ENCODE measurements around the gene ANKRD13B. TPM values are rescaled to one million over a fixed set of nuclear protein-coding genes. Genes with fewer than 3 reads are reported as not detected.
A peak's percentile ranks its signal among the peaks of the same experiment; 100 is the strongest.

The ANKRD13B gene
- total RNA-seq, 1 donor from 2014 or later: 7.9 TPM

- no peaks in the 10 kb centered on the region for H3K27me3 ChIP-seq
- peak; percentile 31 to 93 for TF ChIP-seq POLR2AphosphoS5 (IDR thresholded peaks at IDR 0.05; ENCODE audit: insufficient read depth in 1 of 2, low read depth in 1 of 2)
- TF ChIP-seq, protein P1, sequence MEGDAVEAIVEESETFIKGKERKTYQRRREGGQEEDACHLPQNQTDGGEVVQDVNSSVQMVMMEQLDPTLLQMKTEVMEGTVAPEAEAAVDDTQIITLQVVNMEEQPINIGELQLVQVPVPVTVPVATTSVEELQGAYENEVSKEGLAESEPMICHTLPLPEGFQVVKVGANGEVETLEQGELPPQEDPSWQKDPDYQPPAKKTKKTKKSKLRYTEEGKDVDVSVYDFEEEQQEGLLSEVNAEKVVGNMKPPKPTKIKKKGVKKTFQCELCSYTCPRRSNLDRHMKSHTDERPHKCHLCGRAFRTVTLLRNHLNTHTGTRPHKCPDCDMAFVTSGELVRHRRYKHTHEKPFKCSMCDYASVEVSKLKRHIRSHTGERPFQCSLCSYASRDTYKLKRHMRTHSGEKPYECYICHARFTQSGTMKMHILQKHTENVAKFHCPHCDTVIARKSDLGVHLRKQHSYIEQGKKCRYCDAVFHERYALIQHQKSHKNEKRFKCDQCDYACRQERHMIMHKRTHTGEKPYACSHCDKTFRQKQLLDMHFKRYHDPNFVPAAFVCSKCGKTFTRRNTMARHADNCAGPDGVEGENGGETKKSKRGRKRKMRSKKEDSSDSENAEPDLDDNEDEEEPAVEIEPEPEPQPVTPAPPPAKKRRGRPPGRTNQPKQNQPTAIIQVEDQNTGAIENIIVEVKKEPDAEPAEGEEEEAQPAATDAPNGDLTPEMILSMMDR (IDR thresholded peaks at IDR 0.05): no peak
- TF ChIP-seq POLR2A (IDR thresholded peaks at IDR 0.05): peak in 1 of 2 donors; percentile 80
- intact Hi-C loops (cut with DNase I): no loop called here
- no peaks in the 10 kb centered on the region for H3K9me3 ChIP-seq
- peaks cover 54% of the 10 kb centered on the region for H3K4me1 ChIP-seq
- peak within 1 kb of the TSS; percentile 91 for H3K27ac ChIP-seq
- peak; percentile 91 to 95 for DNase-seq (ENCODE audit: extremely low spot score in 2 of 2)
- peaks cover 0 to under 1% of the 10 kb centered on the region in 2 donors for H3K36me3 ChIP-seq
- peak within 1 kb of the TSS; percentile 71 to 83 for H3K4me3 ChIP-seq
Measured at GRCh38 chr17:29568331-29569244, 24.3 kb upstream of the ANKRD13B start, which contains the start of gene TP53I13. Gene TP53I13 (plus strand): TSS chr17:29568701. CDS start chr17:29568759, 58 bp downstream.

DNA sequence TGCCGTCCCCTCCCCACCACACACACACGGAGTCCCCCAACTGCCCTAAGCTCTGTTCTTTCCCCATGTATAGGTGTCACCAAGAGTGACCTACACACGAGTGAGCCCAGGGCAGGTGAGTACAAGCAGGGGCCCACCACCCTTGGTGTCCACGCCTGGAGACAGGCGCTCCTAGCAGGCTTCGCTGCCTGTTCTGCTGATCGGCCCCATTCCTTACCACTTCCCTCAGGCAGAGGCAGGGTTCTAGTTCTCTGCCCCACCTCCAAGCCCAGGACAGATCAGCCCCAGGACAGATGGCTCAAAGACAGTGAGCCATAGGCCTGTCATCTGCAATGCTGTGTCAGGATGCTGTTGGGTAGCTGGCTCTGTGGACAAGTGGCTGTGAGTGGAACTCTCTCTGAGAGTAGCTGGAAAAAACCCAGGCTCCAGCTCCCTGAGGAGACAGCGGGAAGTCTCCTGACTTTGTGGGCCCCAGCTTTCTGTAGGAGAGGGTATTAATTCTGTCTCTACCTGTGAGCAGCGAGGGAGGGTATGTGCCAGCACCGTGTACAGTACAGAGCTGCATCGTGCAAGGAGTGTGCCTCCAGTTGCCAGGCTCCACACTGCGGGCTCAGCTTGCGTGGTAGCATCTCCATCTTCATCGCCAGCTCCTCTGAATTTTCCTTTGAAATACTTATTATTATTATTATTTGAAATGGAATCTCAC lies 23.5 kb upstream of the ANKRD13B start:
- DNase-seq (ENCODE audit: extremely low spot score in 2 of 2): no peak
- H3K4me3 ChIP-seq: peak overlapping the region; percentile 71 to 83
- H3K9me3 ChIP-seq: no peaks in the 10 kb centered on the region
- H3K27ac ChIP-seq: peak overlapping the region; percentile 91
- H3K36me3 ChIP-seq: peaks cover 0 to 9% of the 10 kb centered on the region in 2 donors
- H3K27me3 ChIP-seq: no peaks in the 10 kb centered on the region
- intact Hi-C loops (cut with DNase I): no loop called here
- H3K4me1 ChIP-seq: peaks cover 54% of the 10 kb centered on the region
- TF ChIP-seq, protein P1 (IDR thresholded peaks at IDR 0.05): no peak
- no peak for TF ChIP-seq POLR2A (IDR thresholded peaks at IDR 0.05)
- no peak for TF ChIP-seq POLR2AphosphoS5 (IDR thresholded peaks at IDR 0.05; ENCODE audit: insufficient read depth in 1 of 2, low read depth in 1 of 2)

DNA sequence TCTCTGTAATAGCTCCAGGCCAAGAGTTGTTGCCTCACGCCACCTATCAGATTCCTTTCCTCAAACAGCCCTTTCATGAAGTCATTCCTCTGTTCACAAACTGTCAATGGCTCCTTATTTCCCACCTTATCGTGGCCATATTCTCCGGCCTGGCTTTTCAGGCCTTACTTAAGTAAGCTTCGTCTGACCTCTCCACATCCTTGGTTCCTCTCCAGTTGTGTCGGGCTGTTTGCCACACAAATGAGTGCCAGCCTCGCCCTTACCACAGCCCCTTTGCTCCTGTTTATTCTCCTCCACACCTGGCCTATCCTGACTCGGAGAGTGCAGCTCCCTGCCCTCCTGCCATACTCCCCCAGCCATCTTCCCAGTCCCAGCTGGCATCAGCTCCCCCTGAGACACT lies 22.4 kb upstream of the ANKRD13B start:
- peaks cover 0 to 20% of the 10 kb centered on the region in 2 donors for H3K36me3 ChIP-seq
- intact Hi-C loops (cut with DNase I): no loop called here
- H3K9me3 ChIP-seq: no peaks in the 10 kb centered on the region
- TF ChIP-seq, protein P1 (IDR thresholded peaks at IDR 0.05): no peak
- TF ChIP-seq POLR2A (IDR thresholded peaks at IDR 0.05) (no peak), POLR2AphosphoS5 (IDR thresholded peaks at IDR 0.05; ENCODE audit: insufficient read depth in 1 of 2, low read depth in 1 of 2) (no peak)
- H3K4me1 ChIP-seq: peaks cover 51% of the 10 kb centered on the region
- DNase-seq (ENCODE audit: extremely low spot score in 2 of 2): no peak
- H3K4me3 ChIP-seq: no peak overlapping the region
- H3K27me3 ChIP-seq: no peaks in the 10 kb centered on the region
- no peak overlapping the region for H3K27ac ChIP-seq

DNA sequence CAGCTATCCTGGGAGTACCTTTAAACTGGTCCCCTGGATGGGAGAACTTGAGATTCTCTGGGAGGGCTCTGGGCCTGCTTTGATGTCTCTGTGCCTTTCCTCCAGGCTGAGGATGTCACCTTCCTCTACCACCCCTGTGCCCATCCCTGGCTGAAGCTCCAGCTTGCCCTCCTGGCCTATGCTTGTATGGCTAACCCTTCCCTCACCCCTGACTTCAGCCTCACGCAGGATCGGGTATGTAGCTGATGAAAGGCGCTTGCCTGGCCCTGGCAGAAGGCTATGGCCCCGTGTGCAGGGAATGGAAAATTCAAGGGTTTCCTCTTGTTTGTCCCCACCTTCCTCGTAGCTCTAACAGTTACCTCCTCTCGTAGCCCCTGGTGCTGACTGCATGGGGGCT lies 21.4 kb upstream of the ANKRD13B start:
- peaks cover 43% of the 10 kb centered on the region for H3K4me1 ChIP-seq
- intact Hi-C loops (cut with DNase I): no loop called here
- TF ChIP-seq POLR2A (IDR thresholded peaks at IDR 0.05) (no peak), POLR2AphosphoS5 (IDR thresholded peaks at IDR 0.05; ENCODE audit: insufficient read depth in 1 of 2, low read depth in 1 of 2) (no peak)
- TF ChIP-seq, protein P1 (IDR thresholded peaks at IDR 0.05): no peak

More for the DNA sequence above, 21.4 kb upstream of the ANKRD13B start:
- peak in 1 of 2 donors; percentile 85 for DNase-seq (ENCODE audit: extremely low spot score in 2 of 2)
- no peak overlapping the region for H3K27ac ChIP-seq
- no peaks in the 10 kb centered on the region for H3K27me3 ChIP-seq
- no peak overlapping the region for H3K4me3 ChIP-seq
- H3K36me3 ChIP-seq: peaks cover 0 to 30% of the 10 kb centered on the region in 2 donors
- no peaks in the 10 kb centered on the region for H3K9me3 ChIP-seq
